Measurements from ENCODE around the gene FPR3.
"Not testable (repeated sequence)": the region's sequence is repeated elsewhere in the genome, so short reads cannot be mapped to it uniquely, and the experiment has no call there.

Gene FPR3

GRCh38 chr19:51794885-51795490 is at the start of gene FPR3:
Gene FPR3, plus strand, starts transcription at chr19:51795157. Its CDS starts 28,592 bp downstream, at chr19:51823749.
- DNase-seq (ENCODE audit: low read depth): no peak

GRCh38 chr19:51746731-51747130 is 48.2 kb upstream of the FPR3 start:
- DNase-seq (ENCODE audit: low read depth): no peak

GRCh38 chr19:51749979-51750378 is 45.0 kb upstream of the FPR3 start:
- DNase-seq (ENCODE audit: low read depth): no peak

GRCh38 chr19:51750400-51751094 is 44.4 kb upstream of the FPR3 start:
- DNase-seq (ENCODE audit: low read depth): no peak

- DNase-seq (ENCODE audit: low read depth): no peak
Observed at GRCh38 chr19:51751655-51752054, 43.3 kb upstream of the FPR3 start, which contains the start of gene FPR1. Gene FPR1, minus strand, starts transcription at chr19:51751878. Its CDS starts 4,884 bp downstream, at chr19:51746994.

- no peak for DNase-seq (ENCODE audit: low read depth)
Observed at GRCh38 chr19:51754109-51754508, 40.8 kb upstream of the FPR3 start.

GRCh38 chr19:51754770-51755169 is 40.2 kb upstream of the FPR3 start:
- DNase-seq (ENCODE audit: low read depth): no peak

GRCh38 chr19:51755571-51755970 is 39.4 kb upstream of the FPR3 start:
- no peak for DNase-seq (ENCODE audit: low read depth)

GRCh38 chr19:51760697-51761356 is 34.1 kb upstream of the FPR3 start, which contains the start of gene FPR2:
Gene FPR2, plus strand, starts transcription at chr19:51761180. Its CDS starts 7,479 bp downstream, at chr19:51768659.
- DNase-seq (ENCODE audit: low read depth): no peak

GRCh38 chr19:51761696-51762095 is 33.3 kb upstream of the FPR3 start:
- no peak for DNase-seq (ENCODE audit: low read depth)

- DNase-seq (ENCODE audit: low read depth): no peak
Observed at GRCh38 chr19:51765086-51765485, 29.9 kb upstream of the FPR3 start.

GRCh38 chr19:51766461-51766860 is 28.5 kb upstream of the FPR3 start:
- no peak for DNase-seq (ENCODE audit: low read depth)

- DNase-seq (ENCODE audit: low read depth): no peak
Observed at GRCh38 chr19:51771376-51772130, 23.4 kb upstream of the FPR3 start.

GRCh38 chr19:51772977-51773376 is 22.0 kb upstream of the FPR3 start:
- DNase-seq (ENCODE audit: low read depth): no peak

- DNase-seq (ENCODE audit: low read depth): not testable (repeated sequence)
Observed at GRCh38 chr19:51776561-51776960, 18.4 kb upstream of the FPR3 start.

- no peak for DNase-seq (ENCODE audit: low read depth)
Observed at GRCh38 chr19:51777570-51778462, 17.1 kb upstream of the FPR3 start.

GRCh38 chr19:51779181-51779580 is 15.8 kb upstream of the FPR3 start:
- no peak for DNase-seq (ENCODE audit: low read depth)

- no peak for DNase-seq (ENCODE audit: low read depth)
Observed at GRCh38 chr19:51779703-51780102, 15.3 kb upstream of the FPR3 start.

GRCh38 chr19:51780270-51780669 is 14.7 kb upstream of the FPR3 start:
- DNase-seq (ENCODE audit: low read depth): no peak

GRCh38 chr19:51781999-51782398 is 13.0 kb upstream of the FPR3 start:
- DNase-seq (ENCODE audit: low read depth): no peak

GRCh38 chr19:51783372-51783771 is 11.6 kb upstream of the FPR3 start:
- no peak for DNase-seq (ENCODE audit: low read depth)

All from activated T-cell treated with anti-CD3 and anti-CD28 coated beads for 48 hours (primary cell).